Mesodermal cell (in vitro differentiated cells): Measurements from ENCODE around the gene CDK5RAP3.

ENCODE experiments used
- H3K27ac ChIP-seq: 2 replicates; pipeline ENCODE4 v1.7.0; 2013; ENCODE audit warnings: mild to moderate bottlenecking, low read depth, low read length, moderate library complexity; ENCODE audit not compliant: severe bottlenecking
- H3K36me3 ChIP-seq: 2 replicates; pipeline ENCODE4 v1.7.1; 2013; ENCODE audit warnings: mild to moderate bottlenecking, low read length, moderate library complexity; ENCODE audit not compliant: control insufficient read depth, insufficient read depth
- H3K4me1 ChIP-seq: one replicate; pipeline ENCODE4 v1.7.1; 2013; ENCODE audit warnings: mild to moderate bottlenecking, low read length; ENCODE audit not compliant: insufficient read depth, control insufficient read depth, poor library complexity, severe bottlenecking
- H3K4me3 ChIP-seq: 2 replicates; pipeline ENCODE4 v1.7.0; 2013; ENCODE audit warnings: low read length, control low read depth, mild to moderate bottlenecking; ENCODE audit not compliant: insufficient read depth, poor library complexity, severe bottlenecking; ENCODE audit errors: extremely low read depth
- H3K9me3 ChIP-seq: 2 replicates; pipeline ENCODE4 v1.7.1; 2013; ENCODE audit warnings: mild to moderate bottlenecking, low read length, moderate library complexity; ENCODE audit not compliant: control insufficient read depth
- WGBS, 2 experiments: methylation state at CpG; one replicate each; pipeline ENCODE4 v1.1.5; 2013; ENCODE audit warnings: missing lambda C conversion rate in 2 of 2; ENCODE audit not compliant: insufficient coverage in 2 of 2; 5-methylcytosine and 5-hydroxymethylcytosine counted together

CDK5RAP3 gene

GRCh38 chr17:47949197-47949759 lies 21.6 kb upstream of the CDK5RAP3 start:
- Histone ChIP-seq H3K4me1 (peaks cover 4% of the 10 kb centered on the region), H3K36me3 (no peaks in the 10 kb centered on the region), H3K4me3 (no peak overlapping the region), H3K27ac (no peak overlapping the region), H3K9me3 (no peaks in the 10 kb centered on the region)
- WGBS, 2 experiments, result 5 to 6% methylated on average over 20 of the region's 22 CpGs

GRCh38 chr17:47949946-47950345 lies 21.0 kb upstream of the CDK5RAP3 start:
- 80 to 88% methylated on average over 1 to 3 of the region's 3 CpGs for WGBS, 2 experiments

GRCh38 chr17:47950448-47950847 lies 20.5 kb upstream of the CDK5RAP3 start:
- Histone ChIP-seq H3K9me3 (no peaks in the 10 kb centered on the region), H3K4me3 (no peak overlapping the region), H3K4me1 (peaks cover 4% of the 10 kb centered on the region), H3K36me3 (no peaks in the 10 kb centered on the region), H3K27ac (no peak overlapping the region)
- 85 to 90% methylated on average over 2 of the region's 4 CpGs for WGBS, 2 experiments

More at GRCh38 chr17:47949946-47950345, 21.0 kb upstream of the CDK5RAP3 start:
- H3K9me3 ChIP-seq, result no peaks in the 10 kb centered on the region
- H3K36me3 ChIP-seq, result no peaks in the 10 kb centered on the region
- H3K4me1 ChIP-seq, result peaks cover 4% of the 10 kb centered on the region
- no peak overlapping the region for H3K4me3 ChIP-seq
- no peak overlapping the region for H3K27ac ChIP-seq

- Histone ChIP-seq H3K27ac (no peak overlapping the region), H3K9me3 (no peaks in the 10 kb centered on the region), H3K4me1 (peaks cover 4% of the 10 kb centered on the region), H3K4me3 (no peak overlapping the region), H3K36me3 (no peaks in the 10 kb centered on the region)
- WGBS, 2 experiments, result 95 to 96% methylated on average over 8 to 9 of the region's 12 CpGs
Observed at GRCh38 chr17:47952171-47953021, 18.5 kb upstream of the CDK5RAP3 start.

- Histone ChIP-seq H3K4me3 (no peak overlapping the region), H3K36me3 (no peaks in the 10 kb centered on the region), H3K9me3 (no peaks in the 10 kb centered on the region), H3K4me1 (peaks cover 4% of the 10 kb centered on the region), H3K27ac (no peak overlapping the region)
Observed at GRCh38 chr17:47953909-47954308, 17.0 kb upstream of the CDK5RAP3 start.

- H3K36me3 ChIP-seq, result no peaks in the 10 kb centered on the region
- H3K9me3 ChIP-seq, result no peaks in the 10 kb centered on the region
- H3K4me3 ChIP-seq, result no peak overlapping the region
- no peaks in the 10 kb centered on the region for H3K4me1 ChIP-seq
- WGBS, 2 experiments, result 78 to 83% methylated on average over 5 to 7 of the region's 7 CpGs
- H3K27ac ChIP-seq, result no peak overlapping the region
Observed at GRCh38 chr17:47955497-47956461, 15.1 kb upstream of the CDK5RAP3 start.

GRCh38 chr17:47956791-47957590 lies 13.9 kb upstream of the CDK5RAP3 start:
- Histone ChIP-seq H3K4me1 (no peaks in the 10 kb centered on the region), H3K4me3 (no peak overlapping the region), H3K36me3 (no peaks in the 10 kb centered on the region), H3K9me3 (no peaks in the 10 kb centered on the region), H3K27ac (no peak overlapping the region)
- 66 to 73% methylated on average over 3 of the region's 4 CpGs for WGBS, 2 experiments

GRCh38 chr17:47957591-47958490 lies 13.1 kb upstream of the CDK5RAP3 start, which contains the start of gene PRR15L:
Gene PRR15L (minus strand): TSS chr17:47957883. CDS start chr17:47953234, 4,649 bp downstream.
- whole genome bisulfite sequencing, 2 experiments, result 59 to 69% methylated on average over 10 to 12 of the region's 16 CpGs
- Histone ChIP-seq H3K27ac (no peak within 1 kb of the TSS), H3K4me3 (no peak within 1 kb of the TSS)

GRCh38 chr17:47959825-47960655 lies 10.9 kb upstream of the CDK5RAP3 start:
- H3K9me3 ChIP-seq, result no peaks in the 10 kb centered on the region
- H3K4me3 ChIP-seq, result no peak overlapping the region
- no peak overlapping the region for H3K27ac ChIP-seq
- WGBS, 2 experiments, result 78 to 90% methylated on average over 5 to 6 of the region's 8 CpGs
- H3K36me3 ChIP-seq, result no peaks in the 10 kb centered on the region
- no peaks in the 10 kb centered on the region for H3K4me1 ChIP-seq

More at GRCh38 chr17:47957591-47958490, 13.1 kb upstream of the CDK5RAP3 start, which contains the start of gene PRR15L:
- no peaks in the 10 kb centered on the region for H3K9me3 ChIP-seq
- no peaks in the 10 kb centered on the region for H3K36me3 ChIP-seq
- no peaks in the 10 kb centered on the region for H3K4me1 ChIP-seq
